HEK293 (cell line): ENCODE measurements around the gene OBP2A.

ENCODE experiments used
- BCL11B ChIP-seq: fragments of 450-650 bp; formaldehyde crosslinking; IDR thresholded peaks from 2 replicates; pipeline ENCODE4 v1.5.1; 2016; ENCODE audit warnings: low read depth, missing biosample characterization, missing genetic modification characterization
- CTCF ChIP-seq: fragments of 450-650 bp; formaldehyde crosslinking; IDR thresholded peaks from 2 replicates; pipeline ENCODE4 v1.5.1; 2016; ENCODE audit warnings: missing biosample characterization, missing genetic modification characterization
- HOXD13 ChIP-seq: sonication (generic); formaldehyde crosslinking; IDR thresholded peaks from 2 replicates; pipeline ENCODE4 v1.8.0; 2022; ENCODE audit warnings: missing genetic modification reagents, borderline replicate concordance
- MZF1 ChIP-seq: fragments of 450-650 bp; formaldehyde crosslinking; IDR thresholded peaks from 2 replicates; pipeline ENCODE4 v1.5.1; 2017; ENCODE audit warnings: missing biosample characterization, missing genetic modification characterization, borderline replicate concordance
- PRDM4 ChIP-seq: fragments of 450-650 bp; formaldehyde crosslinking; IDR thresholded peaks from 2 replicates; pipeline ENCODE4 v1.5.1; 2017; ENCODE audit warnings: missing biosample characterization, missing genetic modification characterization
- REST ChIP-seq: fragments of 450-650 bp; formaldehyde crosslinking; IDR thresholded peaks from 2 replicates; pipeline ENCODE4 v1.5.1; 2016; ENCODE audit warnings: missing biosample characterization, missing genetic modification characterization

GRCh38 chr9:135565636-135566035 lies 19.7 kb downstream of the OBP2A start:
- TF ChIP-seq REST (tag by site-specific recombination), result no peak
- TF ChIP-seq CTCF (tag by site-specific recombination), result no peak
- TF ChIP-seq MZF1 (tag by site-specific recombination), result no peak
- TF ChIP-seq HOXD13 (CRISPR knock-in tag), result no peak
- TF ChIP-seq PRDM4 (tag by site-specific recombination), result no peak
- TF ChIP-seq BCL11B (tag by site-specific recombination), result no peak
